Activated T-cell treated with anti-CD3 and anti-CD28 coated beads, Interleukin-2, amount 50 U/mL, for 72 hours (primary cell): Measurements from ENCODE around the gene XPR1. TPM values are rescaled to one million over a fixed set of nuclear protein-coding genes. Genes with fewer than 3 reads are reported as not detected.

Source experiments
- ATAC-seq, 2 donors: fragments of 150-1000 bp; cut with Tn5 transposase; replicated peaks in 1 of 2; 2 replicates each; pipeline ENCODE4 v1.10.0; 2021; ENCODE audit warnings: moderate library complexity in 2 of 2, mild to moderate bottlenecking in 1 of 2
- DNase-seq, 2 donors: peaks; one replicate each; pipeline ENCODE4 v3.0.0; 2021 to 2022; ENCODE audit warnings: mixed read lengths in 1 of 2
- H3K27ac Mint-ChIP-seq: one replicate; pipeline ENCODE4 v1.8.0; 2022; ENCODE audit warnings: mild to moderate bottlenecking, moderate library complexity, mixed read lengths
- H3K27me3 Mint-ChIP-seq: one replicate; pipeline ENCODE4 v1.8.0; 2022; ENCODE audit warnings: low read depth, mixed read lengths
- H3K36me3 Mint-ChIP-seq, 2 donors: one replicate each; pipeline ENCODE4 v1.8.0; 2022; ENCODE audit warnings: mixed read lengths in 2 of 2, mild to moderate bottlenecking in 1 of 2; ENCODE audit not compliant: insufficient read depth in 2 of 2
- H3K4me1 Mint-ChIP-seq: one replicate; pipeline ENCODE4 v1.8.0; 2022; ENCODE audit warnings: low read depth, mixed read lengths
- H3K4me3 Mint-ChIP-seq, 2 donors: one replicate each; pipeline ENCODE4 v1.8.0; 2022; ENCODE audit warnings: mild to moderate bottlenecking in 2 of 2, mixed read lengths in 2 of 2, moderate library complexity in 2 of 2
- H3K9me3 Mint-ChIP-seq, 2 donors: one replicate each; pipeline ENCODE4 v1.8.0; 2022; ENCODE audit warnings: mixed read lengths in 2 of 2
- total RNA-seq, 2 donors: library from RNA; stranded (reverse); gene quantifications; one replicate each; pipeline ENCODE4 v1.2.3, GENCODE V29; 2022

XPR1 gene
- total RNA-seq, 2 donors from 2014 or later: 17.8 to 20.3 TPM

- Mint-ChIP-seq H3K27ac (no peak overlapping the region), H3K9me3 (peaks cover 0 to 2% of the 10 kb centered on the region in 2 donors), H3K4me3 (no peak overlapping the region), H3K27me3 (no peaks in the 10 kb centered on the region), H3K36me3 (peaks cover 0 to 10% of the 10 kb centered on the region in 2 donors), H3K4me1 (no peaks in the 10 kb centered on the region)
- ATAC-seq (no peak), DNase-seq (no peak)
Observed at GRCh38 chr1:180762796-180763195, 131.0 kb downstream of the XPR1 start.

DNA sequence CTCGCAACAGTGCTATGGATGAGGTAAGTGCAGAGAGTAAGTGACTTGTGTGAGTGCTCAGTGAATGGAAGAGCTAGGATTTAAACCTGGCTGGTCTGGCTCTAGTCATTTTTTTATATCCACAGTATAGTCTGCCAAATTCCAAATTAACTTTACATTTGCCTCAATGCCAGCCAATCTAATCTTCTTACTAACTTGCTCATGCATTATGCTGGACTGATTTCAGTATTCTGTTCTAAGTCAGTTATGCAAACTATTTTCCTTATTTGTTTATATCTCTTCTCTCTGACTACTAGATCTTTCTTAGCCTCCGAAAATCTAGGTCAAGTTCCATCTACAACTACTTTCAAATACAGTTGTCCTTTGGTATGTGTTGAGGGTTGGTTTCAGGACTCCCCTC is 133.3 kb downstream of the XPR1 start:
- ATAC-seq: no peak
- Mint-ChIP-seq H3K27ac (no peak overlapping the region), H3K36me3 (peaks cover 1 to 5% of the 10 kb centered on the region in 2 donors), H3K9me3 (peaks cover 2 to 3% of the 10 kb centered on the region in 2 donors), H3K4me3 (no peak overlapping the region), H3K27me3 (no peaks in the 10 kb centered on the region), H3K4me1 (no peaks in the 10 kb centered on the region)
- no peak for DNase-seq

DNA sequence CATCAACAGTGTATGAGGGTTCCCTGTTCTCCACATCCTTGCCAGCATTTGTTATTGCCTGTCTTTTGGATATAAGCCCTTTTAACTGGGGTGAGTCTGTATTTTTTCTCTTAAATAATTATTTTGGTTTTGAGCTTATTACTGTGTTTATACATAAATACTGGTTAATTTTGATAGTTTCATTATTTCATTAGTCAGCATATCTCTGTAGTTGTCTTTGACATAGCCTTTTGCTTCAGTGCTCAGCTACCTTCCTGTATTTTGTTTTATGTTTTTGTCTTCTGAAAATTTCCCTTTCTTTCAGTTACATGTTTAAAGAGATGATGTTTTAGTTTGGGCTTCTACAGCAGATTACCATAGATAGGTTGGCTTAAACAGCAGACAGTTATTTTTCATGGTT is 138.1 kb downstream of the XPR1 start:
- H3K27me3 Mint-ChIP-seq: no peaks in the 10 kb centered on the region
- H3K9me3 Mint-ChIP-seq: peaks cover 2 to 3% of the 10 kb centered on the region in 2 donors
- H3K4me3 Mint-ChIP-seq: no peak overlapping the region
- no peak overlapping the region for H3K27ac Mint-ChIP-seq
- peaks cover 1 to 4% of the 10 kb centered on the region in 2 donors for H3K36me3 Mint-ChIP-seq
- ATAC-seq (no peak), DNase-seq (no peak)
- H3K4me1 Mint-ChIP-seq: peaks cover 5% of the 10 kb centered on the region

DNA sequence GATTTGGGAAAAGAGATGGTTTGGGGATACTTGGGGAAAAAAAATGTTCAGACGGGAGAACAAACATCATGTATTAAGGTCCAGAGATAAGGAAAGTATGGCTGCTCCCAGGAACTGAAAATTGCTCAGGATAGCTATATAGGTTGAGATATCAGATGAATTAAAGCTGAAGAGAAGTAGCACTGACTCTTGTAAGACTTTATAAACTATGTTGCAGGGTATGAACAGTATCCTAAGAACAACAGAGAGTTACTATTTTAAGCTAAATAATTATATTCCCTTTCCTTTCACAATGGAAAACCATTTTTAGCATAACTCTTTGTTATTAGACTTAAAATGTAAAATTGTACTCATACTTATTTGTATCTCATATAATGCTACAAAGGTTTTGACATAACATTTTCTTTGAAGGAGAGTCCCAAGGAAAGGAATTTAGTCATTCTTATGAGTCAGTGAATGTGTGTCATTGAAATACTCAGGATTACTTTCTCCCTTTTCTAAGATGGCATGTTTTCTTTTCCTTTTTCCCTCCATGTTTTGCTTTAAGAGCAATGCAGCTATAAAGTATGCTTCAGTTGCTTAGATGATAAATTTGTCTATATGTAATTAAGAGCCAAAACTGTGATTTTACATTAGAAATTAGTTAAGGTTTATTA is 141.5 kb downstream of the XPR1 start:
- Mint-ChIP-seq H3K4me3 (no peak overlapping the region), H3K4me1 (peaks cover 5% of the 10 kb centered on the region), H3K27me3 (no peaks in the 10 kb centered on the region), H3K36me3 (peaks cover 1 to 4% of the 10 kb centered on the region in 2 donors), H3K27ac (no peak overlapping the region), H3K9me3 (peaks cover 2 to 3% of the 10 kb centered on the region in 2 donors)
- DNase-seq (no peak), ATAC-seq (no peak)

DNA sequence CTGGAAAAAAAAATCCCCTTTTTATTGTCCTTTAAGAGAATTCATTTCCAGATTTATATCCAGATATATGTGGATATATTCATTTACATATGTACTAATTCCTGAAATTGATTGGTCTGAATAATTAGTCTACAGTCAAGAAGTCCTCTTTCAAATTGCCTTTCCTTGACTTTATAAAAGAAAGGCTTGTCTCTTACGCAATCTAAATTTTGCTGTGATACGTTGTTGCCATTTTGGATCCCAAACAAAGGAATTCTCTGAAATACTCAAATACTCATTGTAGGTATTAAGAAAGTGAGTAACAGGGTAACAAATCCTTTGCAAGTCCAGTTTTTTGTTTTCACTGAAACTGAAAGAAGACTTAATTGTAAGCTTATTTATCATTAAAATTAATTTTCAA is 144.0 kb downstream of the XPR1 start:
- no peaks in the 10 kb centered on the region for H3K9me3 Mint-ChIP-seq
- no peaks in the 10 kb centered on the region for H3K36me3 Mint-ChIP-seq
- no peak overlapping the region for H3K4me3 Mint-ChIP-seq
- DNase-seq (no peak), ATAC-seq (no peak)
- peaks cover 2% of the 10 kb centered on the region for H3K4me1 Mint-ChIP-seq
- no peak overlapping the region for H3K27ac Mint-ChIP-seq
- H3K27me3 Mint-ChIP-seq: no peaks in the 10 kb centered on the region

DNA sequence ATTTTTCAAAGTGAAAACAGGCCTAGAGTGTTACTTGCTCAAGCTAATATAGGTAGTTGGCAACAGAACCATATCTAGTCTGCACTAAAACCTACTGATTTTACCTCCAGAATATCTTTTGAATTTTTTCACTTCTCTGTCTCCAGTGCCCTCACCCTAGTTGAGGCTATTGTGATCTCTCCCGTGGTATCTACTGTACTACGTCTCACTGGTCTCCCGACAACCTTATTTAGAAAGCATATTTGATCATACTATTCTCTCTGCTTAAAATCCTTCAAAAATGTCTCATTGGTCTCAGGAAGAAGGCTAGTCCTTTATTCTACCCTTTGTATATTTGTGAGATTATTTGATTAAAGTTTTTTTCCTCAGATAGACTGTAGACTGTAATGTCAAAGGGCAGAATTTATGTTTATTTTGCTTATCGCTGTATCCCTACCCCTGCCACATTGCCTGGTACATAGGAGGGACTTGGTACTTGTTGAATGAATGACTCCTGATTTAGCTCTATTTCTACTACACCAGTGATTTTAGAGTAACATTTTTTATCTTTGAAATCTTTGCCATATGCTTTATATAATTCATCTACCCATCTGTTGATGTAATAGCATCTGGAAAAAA is 145.4 kb downstream of the XPR1 start:
- no peak for DNase-seq
- ATAC-seq: no peak
- Mint-ChIP-seq H3K4me3 (no peak overlapping the region), H3K36me3 (no peaks in the 10 kb centered on the region), H3K27me3 (no peaks in the 10 kb centered on the region), H3K9me3 (no peaks in the 10 kb centered on the region), H3K27ac (no peak overlapping the region), H3K4me1 (no peaks in the 10 kb centered on the region)

GRCh38 chr1:180778782-180779398 is 147.1 kb downstream of the XPR1 start:
- DNase-seq (no peak), ATAC-seq (no peak)
- H3K36me3 Mint-ChIP-seq: no peaks in the 10 kb centered on the region
- H3K27me3 Mint-ChIP-seq: no peaks in the 10 kb centered on the region
- no peak overlapping the region for H3K4me3 Mint-ChIP-seq
- H3K9me3 Mint-ChIP-seq: no peaks in the 10 kb centered on the region
- H3K4me1 Mint-ChIP-seq: no peaks in the 10 kb centered on the region
- H3K27ac Mint-ChIP-seq: no peak overlapping the region

DNA sequence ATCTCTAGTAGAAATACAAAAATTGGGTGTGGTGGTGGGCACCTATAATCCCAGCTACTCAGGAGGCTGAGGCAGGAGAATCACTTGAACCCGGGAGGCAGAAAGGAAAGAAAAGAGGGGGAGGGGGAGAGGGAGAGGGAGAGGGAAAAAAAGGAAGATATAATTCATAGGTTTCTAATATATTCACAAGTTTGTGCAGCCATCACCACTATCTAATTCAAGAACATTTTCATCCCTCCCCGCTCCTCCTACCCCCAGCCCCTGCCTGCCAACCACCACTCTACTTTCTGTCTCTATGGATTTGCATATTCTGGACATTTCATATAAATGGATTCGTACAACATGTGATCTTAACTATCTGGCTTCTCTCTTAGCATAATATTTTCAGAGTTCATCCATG is 147.8 kb downstream of the XPR1 start:
- no peaks in the 10 kb centered on the region for H3K27me3 Mint-ChIP-seq
- no peaks in the 10 kb centered on the region for H3K9me3 Mint-ChIP-seq
- no peak for DNase-seq
- ATAC-seq: no peak
- no peak overlapping the region for H3K4me3 Mint-ChIP-seq
- H3K36me3 Mint-ChIP-seq: no peaks in the 10 kb centered on the region
- no peaks in the 10 kb centered on the region for H3K4me1 Mint-ChIP-seq
- H3K27ac Mint-ChIP-seq: no peak overlapping the region

DNA sequence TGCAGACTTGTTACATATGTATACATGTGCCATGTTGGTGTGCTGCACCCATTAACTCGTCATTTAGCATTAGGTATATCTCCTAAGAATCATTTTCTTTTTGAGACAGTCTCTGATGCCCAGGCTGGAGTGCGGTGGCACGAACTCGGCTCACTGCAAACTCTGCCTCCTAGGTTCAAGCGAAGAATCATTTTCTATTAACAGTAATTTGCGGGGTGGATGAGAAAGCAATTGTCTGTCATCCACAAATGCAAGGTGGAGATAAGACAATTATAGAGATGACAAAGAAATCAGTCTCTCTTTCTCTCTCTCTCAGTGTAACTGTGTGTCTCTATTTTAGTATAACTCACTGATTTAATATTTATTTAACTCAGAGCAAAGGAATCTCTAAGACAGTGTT is 149.9 kb downstream of the XPR1 start:
- Mint-ChIP-seq H3K4me1 (no peaks in the 10 kb centered on the region), H3K4me3 (no peak overlapping the region), H3K27ac (no peak overlapping the region), H3K9me3 (no peaks in the 10 kb centered on the region), H3K36me3 (no peaks in the 10 kb centered on the region), H3K27me3 (no peaks in the 10 kb centered on the region)
- no peak for ATAC-seq
- no peak for DNase-seq

DNA sequence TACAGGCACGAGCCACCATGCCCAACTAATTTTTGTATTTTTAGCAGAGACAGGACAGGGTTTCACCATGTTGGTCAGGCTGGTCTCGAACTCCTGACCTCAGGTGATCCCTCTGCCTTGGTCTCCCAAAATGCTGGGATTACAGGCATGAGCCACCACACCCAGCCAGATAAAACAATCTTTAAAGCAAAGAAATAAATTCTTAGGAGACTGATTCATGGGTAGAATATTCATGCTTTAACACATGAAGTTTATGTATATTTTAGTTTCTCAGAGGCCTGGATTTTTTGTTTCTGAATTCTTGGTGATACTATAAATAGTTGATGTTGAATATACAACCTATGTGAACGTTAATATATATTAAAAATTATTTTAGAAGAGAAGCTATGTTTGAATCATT is 153.5 kb downstream of the XPR1 start:
- Mint-ChIP-seq H3K27ac (no peak overlapping the region), H3K4me1 (no peaks in the 10 kb centered on the region), H3K9me3 (no peaks in the 10 kb centered on the region), H3K4me3 (no peak overlapping the region), H3K36me3 (peaks cover 2 to 7% of the 10 kb centered on the region in 2 donors), H3K27me3 (no peaks in the 10 kb centered on the region)
- no peak for ATAC-seq
- DNase-seq: no peak

DNA sequence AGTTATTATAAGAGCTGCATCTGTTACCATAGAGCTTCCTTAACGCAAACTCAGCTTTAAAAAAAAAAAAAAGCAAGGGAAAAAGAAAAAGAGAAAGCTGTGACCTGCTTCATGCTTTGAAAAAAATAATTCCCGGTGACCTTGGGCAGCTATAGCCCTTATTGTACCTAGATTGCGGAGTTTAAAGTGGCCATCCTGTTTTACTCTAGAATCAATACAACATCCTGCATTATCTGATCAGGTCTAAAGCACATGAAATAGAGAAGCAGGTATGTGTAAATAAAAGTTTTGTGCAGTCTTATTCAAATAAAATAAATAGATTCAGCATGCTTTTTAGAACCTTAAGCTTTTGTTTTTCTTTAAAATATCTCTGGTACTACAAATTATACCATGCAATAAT is 154.1 kb downstream of the XPR1 start:
- Mint-ChIP-seq H3K9me3 (no peaks in the 10 kb centered on the region), H3K36me3 (peaks cover 2 to 7% of the 10 kb centered on the region in 2 donors), H3K27me3 (no peaks in the 10 kb centered on the region), H3K4me1 (no peaks in the 10 kb centered on the region), H3K27ac (no peak overlapping the region), H3K4me3 (no peak overlapping the region)
- ATAC-seq: no peak
- no peak for DNase-seq

GRCh38 chr1:180786624-180787023 is 154.8 kb downstream of the XPR1 start:
- no peak overlapping the region for H3K4me3 Mint-ChIP-seq

DNA sequence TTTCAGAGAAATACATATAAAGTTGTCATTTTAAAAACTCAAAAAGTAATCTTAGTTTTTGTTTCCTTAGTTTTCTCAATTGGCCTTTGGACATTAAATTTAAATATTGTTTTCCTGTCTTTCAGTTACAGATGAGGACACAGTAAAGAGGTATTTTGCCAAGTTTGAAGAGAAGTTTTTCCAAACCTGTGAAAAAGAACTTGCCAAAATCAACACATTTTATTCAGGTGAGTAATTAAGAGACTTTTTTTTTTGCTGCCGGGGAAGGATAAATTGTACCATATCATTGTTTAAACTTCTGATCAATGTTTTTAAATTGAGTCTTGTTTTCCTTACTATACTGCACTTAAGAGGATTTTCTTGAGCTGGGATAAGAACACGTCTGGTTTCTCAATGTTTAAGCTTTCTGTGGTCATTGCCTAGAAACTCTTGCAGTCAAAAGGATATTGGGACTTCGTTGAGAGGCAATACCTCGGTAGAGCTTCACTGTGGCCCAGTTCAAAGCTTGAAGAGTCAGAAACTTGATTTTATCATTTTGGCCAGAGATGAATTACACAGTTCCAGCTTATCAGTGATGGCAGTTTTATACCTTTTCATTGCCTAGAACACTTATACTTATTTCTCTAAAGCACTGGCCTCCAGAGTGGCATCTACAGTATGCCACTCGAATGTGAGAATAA is 155.9 kb downstream of the XPR1 start:
- peaks cover 2 to 7% of the 10 kb centered on the region in 2 donors for H3K36me3 Mint-ChIP-seq
- DNase-seq (no peak), ATAC-seq (no peak)
- peaks cover 6% of the 10 kb centered on the region for H3K4me1 Mint-ChIP-seq
- no peak overlapping the region for H3K4me3 Mint-ChIP-seq
- H3K9me3 Mint-ChIP-seq: no peaks in the 10 kb centered on the region
- no peaks in the 10 kb centered on the region for H3K27me3 Mint-ChIP-seq
- no peak overlapping the region for H3K27ac Mint-ChIP-seq

More at GRCh38 chr1:180786624-180787023, 154.8 kb downstream of the XPR1 start:
- ATAC-seq (no peak), DNase-seq (no peak)
- H3K36me3 Mint-ChIP-seq: peaks cover 2 to 7% of the 10 kb centered on the region in 2 donors
- H3K9me3 Mint-ChIP-seq: no peaks in the 10 kb centered on the region
- H3K4me1 Mint-ChIP-seq: peaks cover under 1% of the 10 kb centered on the region
- no peaks in the 10 kb centered on the region for H3K27me3 Mint-ChIP-seq
- H3K27ac Mint-ChIP-seq: no peak overlapping the region
